HCT116 (cell line): ENCODE results near the gene GALNT15. TPM values are rescaled to one million over a fixed set of nuclear protein-coding genes. Genes with fewer than 3 reads are reported as not detected.

Experiments
- ATAC-seq: fragments of 200-7000 bp; cut with Tn5 transposase; 2 replicates; pipeline ENCODE4 v1.9.1; 2020; ENCODE audit warnings: mild to moderate bottlenecking, moderate library complexity
- BruUV-seq: library from RNA; stranded (reverse); fragments of 400-500 nt; replicated peaks from 2 replicates; lab custom pipeline; 2021; lab: Mats Ljungman, UMichigan
- CTCF ChIA-PET: fragments of 300-600 bp; sonication (Branson Sonifier 250); formaldehyde crosslinking; loops from one replicate; lab custom pipeline; 2021; ENCODE audit warnings: antibody characterized with exemption; lab: Charles Lee
- POLR2A ChIA-PET: fragments of 300-600, 350-600 bp; sonication (Branson Sonifier 250); formaldehyde crosslinking; loops from one replicate; lab custom pipeline; 2021; ENCODE audit warnings: antibody characterized with exemption; lab: Charles Lee
- RAD21 ChIA-PET, 2 experiments: fragments of 300-600 bp; sonication (Branson Sonifier 250); formaldehyde crosslinking; loops; one replicate each; lab custom pipeline; 2023; ENCODE audit warnings: low total read pairs in 2 of 2; ENCODE audit not compliant: uncharacterized antibody in 2 of 2, unreplicated experiment in 2 of 2, low non-redundant PET in 1 of 2; lab: Charles Lee
- DNase-seq: peaks from one replicate; pipeline ENCODE4 v3.0.0-alpha.2; 2010; ENCODE audit warnings: low read depth, low spot score
- H2AFZ ChIP-seq: fragments of 200-600 bp; shearing (Covaris generic), sonication (generic); 2 replicates; pipeline ENCODE4 v1.6.1; 2017; ENCODE audit warnings: low read depth, mixed run types, mixed read lengths, antibody characterized with exemption, low read length; ENCODE audit not compliant: poor library complexity, severe bottlenecking
- H3K27ac ChIP-seq: 2 replicates; pipeline ENCODE4 v1.5.1; 2012; ENCODE audit warnings: low read depth, low read length
- H3K27me3 ChIP-seq: fragments of 200-600 bp; sonication (generic); 2 replicates; pipeline ENCODE4 v1.6.1; 2016; ENCODE audit warnings: mixed run types, low read length, mixed read lengths; ENCODE audit not compliant: insufficient read depth
- H3K36me3 ChIP-seq, 2 experiments: fragments of 200-500 bp in 1 of 2; fragments of 200-600 bp in 1 of 2; sonication (Bioruptor generic) in 1 of 2; sonication (generic) in 1 of 2; 2 replicates each; pipeline versions ENCODE4 v1.5.1 to v1.6.1; 2014 to 2016; ENCODE audit warnings: low read length in 2 of 2, inconsistent platforms in 1 of 2, mixed read lengths in 1 of 2, mixed run types in 1 of 2; ENCODE audit not compliant: insufficient read depth in 2 of 2, control insufficient read depth in 1 of 2
- H3K4me1 ChIP-seq, 2 experiments: fragments of 200-600 bp in 1 of 2; sonication (generic) in 1 of 2; 2 replicates each; pipeline versions ENCODE4 v1.5.1 to v1.6.1; 2012 to 2017; ENCODE audit warnings: low read length in 2 of 2, inconsistent platforms in 1 of 2, mild to moderate bottlenecking in 1 of 2, mixed read lengths in 1 of 2, mixed run types in 1 of 2, moderate library complexity in 1 of 2; ENCODE audit not compliant: insufficient read depth in 2 of 2, control insufficient read depth in 1 of 2
- H3K4me2 ChIP-seq: fragments of 200-600 bp; sonication (generic); 2 replicates; pipeline ENCODE4 v1.6.1; 2017; ENCODE audit warnings: mixed run types, low read length, mixed read lengths
- H3K4me3 ChIP-seq, 2 experiments: fragments of 200-600 bp in 1 of 2; sonication (generic) in 1 of 2; replicated peaks in 1 of 2; 2 replicates each; pipeline ENCODE4 v1.5.1; 2011 to 2016; ENCODE audit warnings: low read length in 2 of 2, control low read depth in 1 of 2, low read depth in 1 of 2, mild to moderate bottlenecking in 1 of 2, mixed read lengths in 1 of 2, mixed run types in 1 of 2
- H3K79me2 ChIP-seq: fragments of 200-600 bp; sonication (generic); 2 replicates; pipeline ENCODE4 v1.6.1; 2017; ENCODE audit warnings: mild to moderate bottlenecking, mixed run types, low read length, moderate library complexity, mixed read lengths; ENCODE audit not compliant: insufficient read depth
- H3K9ac ChIP-seq: fragments of 200-600 bp; sonication (generic); 2 replicates; pipeline ENCODE4 v1.6.1; 2016; ENCODE audit warnings: low read length, mixed read lengths
- H3K9me2 ChIP-seq: fragments of 200-600 bp; sonication (generic), shearing (Covaris generic); 2 replicates; pipeline ENCODE4 v1.6.1; 2017; ENCODE audit warnings: mixed run types, mild to moderate bottlenecking, moderate library complexity; ENCODE audit not compliant: insufficient read depth
- H3K9me3 ChIP-seq, 2 experiments: fragments of 200-500 bp in 1 of 2; fragments of 200-600 bp in 1 of 2; sonication (Bioruptor generic) in 1 of 2; sonication (generic) in 1 of 2; 2 replicates each; pipeline ENCODE4 v1.6.1; 2014 to 2017; ENCODE audit warnings: low read length in 2 of 2, mixed read lengths in 2 of 2, inconsistent platforms in 1 of 2, low read depth in 1 of 2, mild to moderate bottlenecking in 1 of 2, mixed run types in 1 of 2, moderate library complexity in 1 of 2; ENCODE audit not compliant: control insufficient read depth in 1 of 2, insufficient read depth in 1 of 2
- H4K20me1 ChIP-seq: fragments of 200-600 bp; sonication (generic), shearing (Covaris generic); 2 replicates; pipeline ENCODE4 v1.6.1; 2017; ENCODE audit warnings: mixed run types, mild to moderate bottlenecking, moderate library complexity; ENCODE audit not compliant: insufficient read depth
- POLR2A ChIP-seq: IDR thresholded peaks from 2 replicates; pipeline ENCODE4 v1.7.0; 2011; ENCODE audit warnings: borderline replicate concordance; ENCODE audit not compliant: insufficient read depth, insufficient read length; ENCODE audit errors: extremely low read depth
- POLR2AphosphoS5 ChIP-seq: IDR thresholded peaks from 2 replicates; pipeline ENCODE4 v1.6.1; 2011; ENCODE audit warnings: mild to moderate bottlenecking, low read depth, low read length, moderate library complexity
- RAD21 ChIP-seq: IDR thresholded peaks from 2 replicates; pipeline ENCODE4 v1.6.1; 2012; ENCODE audit warnings: low read depth, mild to moderate bottlenecking
- REST ChIP-seq: IDR thresholded peaks from 2 replicates; pipeline ENCODE4 v1.6.1; 2012; ENCODE audit warnings: low read depth
- SP1 ChIP-seq: IDR thresholded peaks from 2 replicates; pipeline ENCODE4 v1.6.1; 2012; ENCODE audit warnings: low read depth
- SRF ChIP-seq: IDR thresholded peaks from 2 replicates; pipeline ENCODE4 v1.6.1; 2012; ENCODE audit warnings: low read depth
- TCF7L2 ChIP-seq: IDR thresholded peaks from 2 replicates; pipeline ENCODE4 v1.7.0; 2011; ENCODE audit warnings: borderline replicate concordance, inconsistent platforms; ENCODE audit not compliant: insufficient read depth, insufficient read length; ENCODE audit errors: extremely low read depth
- ZBTB33 ChIP-seq: IDR thresholded peaks from 2 replicates; pipeline ENCODE4 v1.6.1; 2011; ENCODE audit warnings: mild to moderate bottlenecking, low read length, moderate library complexity; ENCODE audit not compliant: insufficient replicate concordance; ENCODE audit errors: extremely low read depth
- ZFX ChIP-seq: fragments of 450-650 bp; IDR thresholded peaks from 2 replicates; pipeline ENCODE4 v1.6.1; 2017
- intact Hi-C: fragments of 100-400 bp; cut with micrococcal nuclease; formaldehyde crosslinking; loops from 2 replicates; pipeline ENCODE4 v1.10.0; 2022
- total RNA-seq: library from RNA; stranded (reverse); gene quantifications from one replicate; pipeline ENCODE4 v1.2.1, GENCODE V29; 2021; ENCODE audit not compliant: unreplicated experiment

GALNT15 gene
- total RNA-seq, 1 experiment from 2014 or later = 0.05 TPM

- ATAC-seq (no peak), DNase-seq (no peak)
- Histone ChIP-seq H3K27ac (no peak overlapping the region), H3K4me3 (no peak overlapping the region), H2AFZ (no peak overlapping the region), H3K9me2 (no peaks in the 10 kb centered on the region), H3K9ac (no peak overlapping the region), H3K4me2 (no peak overlapping the region), H3K9me3 (no peaks in the 10 kb centered on the region), H3K79me2 (no peaks in the 10 kb centered on the region)
- POLR2A ChIA-PET = no interaction called here
- TF ChIP-seq REST (no peak), SRF (no peak), POLR2A (no peak), RAD21 (no peak), SP1 (no peak), ZFX (no peak), TCF7L2 (no peak), ZBTB33 (no peak), POLR2AphosphoS5 (no peak)
- TF ChIP-seq, all 23 proteins: peak for 0
- no TSS peak for BruUV-seq
- H4K20me1 ChIP-seq = no peaks in the 10 kb centered on the region
- RAD21 ChIA-PET = no interaction called here
- CTCF ChIA-PET = no interaction called here
- intact Hi-C loops = no loop called here
- no peaks in the 10 kb centered on the region for H3K36me3 ChIP-seq
- no peaks in the 10 kb centered on the region for H3K27me3 ChIP-seq
- 0 out of 4 replicates have a peak, but pooled peaks cover 0 to 5% of the 10 kb centered on the region in 2 experiments for H3K4me1 ChIP-seq
These were observed 23.4 kb upstream of the GALNT15 start for GRCh38 chr3:16151109-16151508.
